ENCODE measurements around the gene MYO18B.

MYO18B gene

DNA sequence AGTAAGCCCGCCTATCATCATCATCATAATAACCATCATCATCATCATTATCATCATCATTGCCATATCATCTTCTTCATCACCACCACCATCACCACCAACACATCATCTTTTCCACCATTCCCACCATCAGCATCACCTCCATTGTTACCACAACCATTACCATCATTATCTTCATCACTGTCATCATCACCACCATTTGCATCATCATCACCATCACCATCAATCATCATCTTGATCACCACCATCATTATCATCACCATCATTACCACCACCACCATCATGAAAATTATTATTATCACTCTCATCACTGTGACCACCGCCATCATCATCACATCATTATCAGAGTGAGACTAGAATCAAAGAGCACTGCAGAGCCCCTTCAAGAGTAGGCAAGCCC lies 227.9 kb downstream of the MYO18B start:
- Histone ChIP-seq H3F3A (ENCODE audit: insufficient read depth) (no peaks in the 10 kb centered on the region), H3K36me3 (ENCODE audit: low read length) (no peaks in the 10 kb centered on the region), H3K9ac (ENCODE audit: low read length) (no peak overlapping the region), H3K27me3 (ENCODE audit: low read length) (no peaks in the 10 kb centered on the region), H3K4me3 (ENCODE audit: insufficient read depth, low read length, poor library complexity, severe bottlenecking) (no peak overlapping the region), H3K9me3 (ENCODE audit: insufficient read depth, low read length) (no peaks in the 10 kb centered on the region), H3K4me2 (ENCODE audit: low read depth, low read length, poor library complexity, severe bottlenecking) (no peak overlapping the region), H3K9me2 (replicated peaks; ENCODE audit: insufficient read depth, low read length) (no peaks in the 10 kb centered on the region), H4K20me1 (ENCODE audit: low read depth, low read length) (no peaks in the 10 kb centered on the region), H2AFZ (ENCODE audit: low read depth, low read length, severe bottlenecking) (no peak overlapping the region), H3K27ac (ENCODE audit: low read depth, low read length) (no peak overlapping the region), H3K79me2 (ENCODE audit: insufficient read depth, low read length) (no peaks in the 10 kb centered on the region)
- TF ChIP-seq EZH2phosphoT487 (conservative IDR thresholded peaks at IDR 0.05; ENCODE audit: low read length) = no peak
- TF ChIP-seq CTCF (IDR thresholded peaks at IDR 0.05; ENCODE audit: insufficient read depth, low read length, poor library complexity, severe bottlenecking) = no peak

DNA sequence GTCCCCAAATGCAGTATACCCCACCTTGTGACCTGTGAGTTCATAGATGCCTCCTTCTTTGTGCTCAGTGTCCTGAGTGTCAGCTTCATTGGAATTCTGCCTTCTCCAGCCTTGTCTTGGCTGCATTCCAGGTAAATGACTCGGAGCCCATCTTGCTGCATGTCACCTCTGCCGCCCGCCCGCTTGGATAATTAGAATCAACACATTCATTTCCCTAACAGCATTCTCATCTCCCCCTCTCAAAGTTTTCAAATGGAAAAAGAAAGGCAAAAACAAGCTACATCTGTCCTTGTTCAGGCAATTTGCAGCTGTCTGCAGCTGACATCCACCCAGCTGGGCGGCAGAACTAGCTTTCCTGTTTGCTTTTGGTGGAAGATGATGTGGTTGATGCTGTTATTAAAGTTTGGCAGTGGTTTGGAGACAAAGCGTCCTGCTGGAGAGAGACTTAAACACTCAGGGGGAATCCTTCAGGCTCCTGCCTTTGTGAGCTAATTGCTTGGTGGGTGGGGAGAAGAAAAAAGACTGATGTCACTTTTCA lies 228.5 kb downstream of the MYO18B start:
- Histone ChIP-seq H3K9me3 (ENCODE audit: insufficient read depth, low read length) (no peaks in the 10 kb centered on the region), H3K4me3 (ENCODE audit: insufficient read depth, low read length, poor library complexity, severe bottlenecking) (no peak overlapping the region), H3K27me3 (ENCODE audit: low read length) (no peaks in the 10 kb centered on the region), H3K27ac (ENCODE audit: low read depth, low read length) (no peak overlapping the region), H3K9ac (ENCODE audit: low read length) (no peak overlapping the region), H3K79me2 (ENCODE audit: insufficient read depth, low read length) (no peaks in the 10 kb centered on the region), H3F3A (ENCODE audit: insufficient read depth) (no peaks in the 10 kb centered on the region), H2AFZ (ENCODE audit: low read depth, low read length, severe bottlenecking) (no peak overlapping the region), H3K4me2 (ENCODE audit: low read depth, low read length, poor library complexity, severe bottlenecking) (no peak overlapping the region), H3K36me3 (ENCODE audit: low read length) (no peaks in the 10 kb centered on the region), H4K20me1 (ENCODE audit: low read depth, low read length) (no peaks in the 10 kb centered on the region), H3K9me2 (replicated peaks; ENCODE audit: insufficient read depth, low read length) (no peaks in the 10 kb centered on the region)
- TF ChIP-seq CTCF (IDR thresholded peaks at IDR 0.05; ENCODE audit: insufficient read depth, low read length, poor library complexity, severe bottlenecking) (no peak), EZH2phosphoT487 (conservative IDR thresholded peaks at IDR 0.05; ENCODE audit: low read length) (no peak)

GRCh38 chr22:25970999-25971811 lies 229.2 kb downstream of the MYO18B start:
- no peaks in the 10 kb centered on the region for H3K9me2 ChIP-seq (replicated peaks; ENCODE audit: insufficient read depth, low read length)
- no peak overlapping the region for H3K9ac ChIP-seq (ENCODE audit: low read length)
- TF ChIP-seq CTCF (IDR thresholded peaks at IDR 0.05; ENCODE audit: insufficient read depth, low read length, poor library complexity, severe bottlenecking) = no peak
- TF ChIP-seq EZH2phosphoT487 (conservative IDR thresholded peaks at IDR 0.05; ENCODE audit: low read length) = no peak
- H3F3A ChIP-seq (ENCODE audit: insufficient read depth) = no peaks in the 10 kb centered on the region
- H3K27me3 ChIP-seq (ENCODE audit: low read length) = no peaks in the 10 kb centered on the region
- no peak overlapping the region for H3K27ac ChIP-seq (ENCODE audit: low read depth, low read length)
- H3K4me3 ChIP-seq (ENCODE audit: insufficient read depth, low read length, poor library complexity, severe bottlenecking) = no peak overlapping the region
- no peaks in the 10 kb centered on the region for H3K36me3 ChIP-seq (ENCODE audit: low read length)
- H2AFZ ChIP-seq (ENCODE audit: low read depth, low read length, severe bottlenecking) = no peak overlapping the region
- H3K9me3 ChIP-seq (ENCODE audit: insufficient read depth, low read length) = no peaks in the 10 kb centered on the region
- H3K79me2 ChIP-seq (ENCODE audit: insufficient read depth, low read length) = no peaks in the 10 kb centered on the region
- no peaks in the 10 kb centered on the region for H4K20me1 ChIP-seq (ENCODE audit: low read depth, low read length)
- no peak overlapping the region for H3K4me2 ChIP-seq (ENCODE audit: low read depth, low read length, poor library complexity, severe bottlenecking)

Data from SU-DHL-6 (cell line).